Stomach (tissue), 4 donors: ENCODE data around the gene LCE5A.

Experiments used
- CTCF ChIP-seq, 7 experiments: fragments of 450-650 bp in 4 of 7; fragments of 200-600 bp in 3 of 7; sonication (generic) in 3 of 7; IDR thresholded peaks; one replicate each; pipeline ENCODE4 v1.5.1; 2016 to 2019; ENCODE audit warnings: antibody characterized with exemption in 7 of 7, control low read depth in 2 of 7, mild to moderate bottlenecking in 1 of 7
- POLR2A ChIP-seq, 4 donors: fragments of 450-650 bp; IDR thresholded peaks; one replicate each; pipeline ENCODE4 v1.6.1; 2016; ENCODE audit warnings: antibody characterized with exemption in 4 of 4, control low read depth in 2 of 4, mild to moderate bottlenecking in 1 of 4, moderate library complexity in 1 of 4

- no peak for TF ChIP-seq POLR2A (IDR thresholded peaks at IDR 0.05)
- no peak for TF ChIP-seq CTCF (IDR thresholded peaks at IDR 0.05)
These were observed 8.0 kb upstream of the LCE5A start for GRCh38 chr1:152502496-152503180.
